Umbilical cord (tissue), 2 donors: ENCODE data around the gene PAQR7. TPM values are rescaled to one million over a fixed set of nuclear protein-coding genes. Genes with fewer than 3 reads are reported as not detected.

Experiments
- DNase-seq: peaks from one replicate; pipeline ENCODE4 v3.0.0-alpha.2; 2015; ENCODE audit warnings: low spot score
- total RNA-seq: library from RNA; depleted of rRNA; stranded (reverse); fragments of >200 nt; gene quantifications from one replicate; pipeline ENCODE4 v1.2.3, GENCODE V29; 2014; ENCODE audit warnings: low replicate concordance; ENCODE audit not compliant: insufficient read depth

PAQR7 gene
- total RNA-seq, 1 donor from 2014 or later = 9.6 TPM

DNA sequence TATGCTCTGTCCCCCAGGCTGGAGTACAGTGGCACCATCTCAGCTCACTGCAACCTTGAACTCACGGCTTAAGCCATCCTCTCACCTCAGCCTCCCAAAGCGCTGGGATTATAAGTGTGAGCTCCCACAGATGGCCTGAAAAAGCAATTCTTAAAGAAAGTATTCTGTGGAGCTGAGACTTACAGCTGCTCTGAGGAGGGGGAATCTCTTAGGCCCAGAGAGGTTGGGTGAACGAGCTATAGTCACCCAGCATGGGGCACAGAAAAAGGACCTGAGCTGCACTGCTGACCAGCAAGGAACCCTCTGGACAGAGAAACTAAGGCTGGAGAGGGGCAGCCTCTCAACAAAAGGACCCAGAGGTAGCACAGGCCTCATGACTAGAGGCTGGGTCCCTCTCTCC lies 1.3 kb downstream of the PAQR7 start:
- DNase-seq = no peak

GRCh38 chr1:25873120-25873519 lies 2.4 kb downstream of the PAQR7 start:
- no peak for DNase-seq

GRCh38 chr1:25872713-25873112 lies 2.8 kb downstream of the PAQR7 start:
- DNase-seq = no peak

- DNase-seq = no peak
Observed at GRCh38 chr1:25871704-25872494, 3.6 kb downstream of the PAQR7 start.

- peak; percentile 59 for DNase-seq
Observed at GRCh38 chr1:25871086-25871703, 4.3 kb downstream of the PAQR7 start.

- no peak for DNase-seq
Observed at GRCh38 chr1:25870614-25871013, 4.9 kb downstream of the PAQR7 start.

DNA sequence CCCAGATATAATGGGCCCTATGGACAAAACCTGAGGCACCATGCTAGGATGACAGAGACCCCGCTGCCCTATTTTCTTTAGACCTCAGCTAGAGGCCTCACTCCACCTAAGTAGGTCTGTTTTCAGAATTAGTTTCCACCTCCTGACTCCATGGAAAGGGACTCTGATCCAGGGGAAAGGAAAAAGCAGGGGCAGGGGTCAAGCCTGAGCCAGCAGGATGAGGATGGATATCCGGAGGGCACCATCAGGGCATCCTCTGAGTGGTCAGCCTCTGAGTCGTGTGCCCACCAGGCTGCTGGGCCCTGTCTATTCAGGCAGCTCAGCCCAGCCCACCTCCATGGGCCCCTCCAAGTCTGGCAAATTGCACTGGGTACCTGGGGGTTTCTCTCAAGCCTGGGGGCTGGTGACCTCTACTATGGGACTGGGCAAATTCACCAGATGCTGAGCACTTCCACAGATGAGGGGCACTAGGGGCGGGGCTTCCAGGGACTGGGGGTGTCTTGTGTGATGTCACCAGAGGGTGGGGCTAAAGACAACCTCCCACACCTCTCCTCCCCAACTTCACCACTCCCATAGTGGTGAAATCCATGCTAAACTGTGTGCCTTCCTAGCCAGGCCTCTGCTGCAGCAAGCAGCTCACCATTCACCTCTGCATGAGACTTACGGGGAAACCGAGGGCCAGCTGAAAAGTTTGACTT lies 5.5 kb downstream of the PAQR7 start:
- DNase-seq = no peak

DNA sequence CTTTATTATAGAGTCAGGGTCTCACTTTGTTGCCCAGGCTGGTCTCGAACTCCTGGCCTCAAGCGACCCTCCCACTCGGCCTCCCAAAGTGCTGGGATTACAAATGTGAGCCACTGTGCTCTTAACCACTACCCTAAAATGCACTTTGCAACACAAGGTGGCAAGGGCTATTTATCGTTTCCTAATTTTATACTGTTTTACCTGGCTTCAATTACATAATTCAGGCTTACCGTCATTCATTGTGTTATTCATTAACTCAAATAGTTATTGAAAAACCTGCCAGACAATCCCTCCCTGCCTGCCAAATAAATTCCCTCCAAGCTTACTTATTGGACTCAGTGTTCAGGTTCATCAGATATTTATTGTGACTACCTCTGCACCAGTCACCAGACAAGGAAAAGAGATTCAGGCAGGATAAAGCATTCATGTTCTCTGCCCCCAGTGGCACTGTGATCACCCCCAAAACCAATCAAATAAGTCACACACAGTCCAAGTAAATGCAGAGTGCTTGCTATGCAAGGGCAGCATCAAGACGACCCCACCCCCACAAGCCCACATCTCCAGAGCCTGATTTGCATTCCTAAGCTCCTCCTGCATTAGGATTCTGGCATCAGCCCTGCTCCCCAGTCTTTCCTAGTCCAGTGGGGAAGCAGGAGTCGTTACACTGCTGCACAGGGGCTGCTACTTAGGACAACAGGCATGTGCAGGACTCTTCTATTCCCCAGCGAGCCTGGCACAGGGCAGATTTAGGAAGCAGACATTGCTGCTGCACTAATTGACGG lies 8.1 kb downstream of the PAQR7 start:
- no peak for DNase-seq

- DNase-seq = no peak
Observed at GRCh38 chr1:25866288-25866687, 9.2 kb downstream of the PAQR7 start.

DNA sequence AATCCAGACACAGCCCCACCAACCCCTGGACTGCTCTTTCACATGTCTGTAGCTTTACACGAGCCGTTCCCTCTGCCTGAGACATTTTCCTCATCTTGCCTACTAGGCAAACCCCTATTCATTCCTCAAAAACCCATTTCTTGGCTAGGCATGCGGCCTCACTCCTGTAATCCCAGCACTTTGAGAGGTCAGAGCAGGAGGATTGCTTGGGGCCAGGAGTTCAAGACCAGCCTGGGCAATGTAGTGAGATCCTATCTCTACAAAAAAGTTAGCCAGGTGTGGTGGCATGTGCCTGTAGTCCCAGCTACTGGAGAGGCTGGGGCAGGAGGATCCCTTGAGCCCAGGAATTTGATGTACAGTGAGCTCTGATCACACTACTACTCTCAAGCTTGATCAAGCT lies 11.1 kb downstream of the PAQR7 start:
- DNase-seq = no peak

DNA sequence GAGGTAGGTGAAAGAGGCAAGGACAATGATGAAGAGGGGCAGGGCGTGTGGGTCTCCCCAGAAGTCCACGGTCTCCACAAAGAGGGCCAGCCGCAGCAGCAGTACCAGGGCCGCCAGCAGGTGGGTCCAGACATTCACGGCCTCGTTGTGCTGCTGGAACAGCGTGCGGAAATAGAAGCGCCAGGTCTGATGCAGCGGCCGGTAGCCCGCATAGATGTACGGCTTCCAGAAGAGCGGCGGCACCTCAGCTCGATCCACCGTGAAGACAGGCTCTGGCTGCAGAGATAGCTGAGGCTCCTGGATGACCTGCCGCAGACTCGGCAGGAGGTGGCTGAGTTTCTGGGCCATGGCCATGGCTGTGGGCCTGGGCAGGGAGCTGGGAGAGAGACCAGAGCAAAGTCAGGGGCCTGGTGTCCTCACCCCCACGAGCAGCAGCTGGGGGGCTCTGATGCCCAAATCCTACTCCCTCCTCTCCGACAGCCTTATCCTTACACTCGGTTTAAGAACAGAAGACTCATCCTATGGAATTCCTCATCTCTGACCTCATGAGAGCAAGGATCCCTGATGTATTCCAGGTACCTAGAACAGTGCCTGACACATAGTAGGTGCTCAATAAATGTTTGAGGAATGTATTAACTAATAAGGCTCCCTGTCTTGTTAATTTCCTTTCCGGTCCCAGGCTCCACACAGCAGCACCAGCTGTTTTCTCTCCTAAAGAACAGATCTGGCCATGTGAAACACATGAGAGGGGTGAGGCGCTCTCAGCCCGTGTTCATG lies 11.8 kb downstream of the PAQR7 start:
- DNase-seq = no peak

DNA sequence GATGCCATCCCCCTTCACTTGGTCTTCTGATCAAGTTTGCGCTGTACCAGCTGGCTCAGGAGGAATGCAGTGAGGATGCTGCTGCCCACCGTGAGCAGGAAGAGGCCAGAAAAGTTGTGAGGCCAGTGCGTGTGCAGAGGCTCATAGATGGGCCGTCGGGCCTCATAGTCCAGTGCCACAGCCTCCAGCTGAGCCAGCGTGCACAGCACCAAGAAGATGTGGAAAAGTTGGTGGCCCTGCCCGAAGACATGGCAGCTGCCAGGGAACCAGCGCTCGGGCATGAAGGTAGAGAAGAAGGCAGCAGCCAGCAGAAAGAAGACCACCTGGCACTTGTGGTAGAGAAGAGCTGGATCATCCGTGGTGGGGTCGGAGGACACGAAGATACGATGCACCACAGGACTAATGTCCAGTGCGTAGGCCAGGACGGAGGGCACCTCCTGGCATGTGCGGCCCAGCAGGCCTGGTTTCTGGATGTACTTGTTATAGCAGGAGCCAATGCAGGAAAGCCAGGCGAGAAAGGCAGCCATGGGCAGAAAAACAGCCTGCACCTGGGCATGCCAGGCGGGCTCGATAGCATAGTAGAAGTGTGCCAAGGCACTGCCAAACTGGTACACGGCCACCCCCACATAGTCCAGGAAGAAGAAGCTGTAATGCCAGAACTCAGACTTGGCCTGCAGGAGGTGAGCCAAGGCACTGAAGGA lies 12.6 kb downstream of the PAQR7 start:
- no peak for DNase-seq

DNA sequence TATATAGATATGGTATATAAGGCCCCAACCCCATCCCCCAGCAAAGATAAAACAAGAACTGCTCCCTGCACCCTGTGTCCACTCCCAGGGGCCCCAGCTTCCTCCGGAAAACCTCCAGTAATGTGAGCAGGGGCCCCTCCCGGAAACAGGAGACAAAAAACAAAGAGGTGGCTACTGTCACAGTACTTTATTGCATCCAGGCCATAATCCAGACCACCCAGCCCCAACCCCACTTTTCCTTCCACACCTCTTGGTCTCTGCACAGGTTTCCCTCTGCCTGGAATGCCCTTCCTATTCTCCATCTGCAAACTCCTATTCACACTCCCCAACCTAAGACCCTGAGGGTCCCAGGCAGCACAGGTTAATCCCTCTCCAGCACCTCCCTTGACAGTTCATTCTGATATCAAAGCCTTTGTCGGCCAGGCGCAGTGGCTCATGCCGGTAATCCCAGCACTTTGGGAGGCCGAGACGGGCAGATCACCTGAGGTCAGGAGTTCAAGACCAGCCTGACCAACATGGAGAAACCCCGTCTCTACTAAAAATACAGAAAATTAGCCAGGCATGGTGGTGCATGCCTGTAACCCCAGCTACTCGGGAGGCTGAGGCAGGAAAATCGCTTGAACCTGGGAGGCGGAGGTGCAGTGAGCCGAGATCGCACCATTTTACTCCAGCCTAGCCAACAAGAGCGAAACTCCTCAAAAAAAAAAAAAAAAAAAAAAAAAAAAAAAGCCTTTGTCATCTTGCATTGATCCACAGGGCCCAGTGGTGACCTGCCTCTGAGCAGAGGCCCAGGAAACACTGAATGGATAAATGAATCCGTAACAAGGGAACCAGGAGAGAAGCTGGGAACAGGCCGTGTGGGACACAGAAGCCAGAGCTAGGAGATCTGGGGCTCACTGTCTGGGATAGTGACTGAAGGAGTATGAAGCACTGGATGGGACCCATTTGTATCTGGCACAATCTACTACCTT lies 13.9 kb downstream of the PAQR7 start:
- peak; percentile 20 for DNase-seq

DNA sequence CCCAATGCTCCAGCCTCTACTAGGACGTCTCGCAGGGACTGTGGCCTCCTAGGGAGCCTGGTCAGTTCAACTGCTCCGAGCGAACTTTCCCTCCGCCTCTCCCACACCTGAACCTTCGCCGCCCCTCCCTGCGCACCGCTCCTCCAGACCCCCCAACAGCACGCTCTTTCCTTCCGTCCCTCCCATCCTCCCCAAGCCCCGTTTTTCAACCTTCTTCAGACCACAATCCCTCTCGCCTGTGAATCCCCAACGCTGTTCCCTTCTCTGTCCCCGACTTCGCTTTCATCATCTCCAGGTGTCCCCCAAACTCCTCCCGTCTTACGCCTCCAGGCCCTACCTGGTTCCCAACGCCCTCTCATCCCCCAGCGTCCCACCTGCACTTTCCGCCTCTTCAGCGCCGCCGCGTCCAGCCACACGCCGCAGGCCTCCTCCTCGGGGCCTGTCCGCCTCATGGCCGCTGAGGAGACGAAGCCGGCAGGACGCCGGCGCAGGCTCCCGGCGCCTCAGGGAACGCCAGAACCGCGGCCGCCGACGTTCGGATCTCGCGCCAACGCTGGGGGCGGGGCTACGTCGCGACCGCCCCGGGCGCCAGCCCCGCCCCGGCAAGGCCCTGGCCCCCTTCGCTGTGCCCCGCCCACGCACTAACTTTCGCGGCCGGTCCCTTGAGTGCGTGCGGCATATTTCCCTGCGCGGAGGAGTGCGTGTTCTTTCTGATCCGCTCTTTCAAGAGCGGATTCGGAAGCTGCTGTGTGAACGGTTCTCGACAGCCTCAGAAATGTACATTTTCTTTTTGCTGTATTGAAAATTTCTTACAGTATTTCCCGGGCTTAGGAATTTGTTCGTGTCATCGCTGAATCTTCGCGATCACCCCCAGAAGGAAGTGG lies 16.4 kb downstream of the PAQR7 start, which contains the start of gene AUNIP:
TSS of gene AUNIP (minus strand) at position 552 of the 884 bp plus-strand sequence. CDS start at position 452, 100 bp downstream.
- DNase-seq = peak; percentile 90

DNA sequence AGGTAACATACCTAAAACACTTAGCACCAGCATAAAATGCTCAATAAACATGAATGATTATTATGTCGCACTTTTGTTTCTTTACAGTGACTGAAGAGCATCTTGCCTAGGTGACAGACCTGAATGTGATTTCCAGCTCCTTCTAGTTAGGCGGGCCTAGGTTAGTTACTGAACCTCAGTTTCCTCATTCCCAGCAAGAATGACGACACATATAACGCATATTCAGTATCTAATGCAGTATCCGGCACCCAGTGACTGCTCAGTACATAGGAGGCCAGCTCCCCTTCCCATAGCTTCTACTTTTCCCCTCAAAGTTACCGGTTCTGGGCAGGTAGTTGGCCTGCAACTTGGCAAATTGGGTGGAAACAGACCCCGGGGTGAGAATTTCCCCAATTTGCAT lies 17.0 kb downstream of the PAQR7 start:
- no peak for DNase-seq

- no peak for DNase-seq
Observed at GRCh38 chr1:25856856-25857255, 18.7 kb downstream of the PAQR7 start.

- no peak for DNase-seq
Observed at GRCh38 chr1:25854554-25854953, 21.0 kb downstream of the PAQR7 start.

GRCh38 chr1:25848531-25848930 lies 27.0 kb downstream of the PAQR7 start:
- DNase-seq = no peak
